Lower leg skin (tissue), 4 donors: ENCODE measurements around the gene AGMO. TPM values are rescaled to one million over a fixed set of nuclear protein-coding genes. Genes with fewer than 3 reads are reported as not detected.

ENCODE experiments used
- DNase-seq, 2 donors: peaks; one replicate each; pipeline ENCODE4 v3.0.0-alpha.2; 2019; ENCODE audit warnings: low spot score in 2 of 2
- H3K4me3 ChIP-seq: fragments of 200-600 bp; sonication (generic); 2 replicates; pipeline ENCODE4 v1.5.1; 2017; ENCODE audit warnings: mild to moderate bottlenecking, low read depth; ENCODE audit not compliant: poor library complexity, severe bottlenecking
- CTCF ChIP-seq, 3 donors: fragments of 450-650 bp; IDR thresholded peaks; one replicate each; pipeline ENCODE4 v1.5.1; 2016; ENCODE audit warnings: antibody characterized with exemption in 3 of 3, mild to moderate bottlenecking in 3 of 3, moderate library complexity in 2 of 3
- POLR2A ChIP-seq, 2 donors: fragments of 450-650 bp; IDR thresholded peaks; one replicate each; pipeline ENCODE4 v1.6.1; 2016 to 2017; ENCODE audit warnings: antibody characterized with exemption in 2 of 2, mild to moderate bottlenecking in 1 of 2, moderate library complexity in 1 of 2
- WGBS, 2 donors: methylation state at CpG; one replicate each; pipeline ENCODE4 v1.1.5; 2018; 5-methylcytosine and 5-hydroxymethylcytosine counted together
- intact Hi-C: fragments of 100-400 bp; cut with DNase I; formaldehyde crosslinking; loops from one replicate; pipeline ENCODE4 v1.15.0; 2023; ENCODE audit warnings: low total_unique reads
- total RNA-seq, 4 donors: library from RNA; depleted of rRNA; stranded (reverse); fragments of >200 nt; gene quantifications; one replicate each; pipeline ENCODE4 v1.1.0, GENCODE V29; 2016

AGMO gene
- total RNA-seq, 4 donors from 2014 or later = 0.15 to 0.58 (median 0.22) TPM; not detected in 1

- WGBS, 2 donors = 91 to 95% methylated on average over 4 of the region's 4 CpGs
- H3K4me3 ChIP-seq = no peak overlapping the region
- intact Hi-C loops = no loop called here
- DNase-seq = no peak
- TF ChIP-seq POLR2A (IDR thresholded peaks at IDR 0.05) (no peak), CTCF (IDR thresholded peaks at IDR 0.05) (no peak)
Measured at GRCh38 chr7:15586266-15586665, 24.5 kb upstream of the AGMO start.

- no peak for DNase-seq
- intact Hi-C loops = no loop called here
- 80 to 93% methylated on average over 3 of the region's 3 CpGs for WGBS, 2 donors
- H3K4me3 ChIP-seq = no peak overlapping the region
- TF ChIP-seq CTCF (IDR thresholded peaks at IDR 0.05) = no peak
- no peak for TF ChIP-seq POLR2A (IDR thresholded peaks at IDR 0.05)
Measured at GRCh38 chr7:15584575-15584974, 22.8 kb upstream of the AGMO start.

GRCh38 chr7:15582773-15583172, 21.0 kb upstream of the AGMO start:
- TF ChIP-seq CTCF (IDR thresholded peaks at IDR 0.05) (no peak), POLR2A (IDR thresholded peaks at IDR 0.05) (no peak)
- H3K4me3 ChIP-seq = no peak overlapping the region
- no peak for DNase-seq
- intact Hi-C loops = no loop called here
- 76 to 85% methylated on average over 1 of the region's 1 CpG for WGBS, 2 donors

GRCh38 chr7:15581352-15581951, 19.6 kb upstream of the AGMO start:
- intact Hi-C loops = no loop called here
- TF ChIP-seq CTCF (IDR thresholded peaks at IDR 0.05) = no peak
- no peak for TF ChIP-seq POLR2A (IDR thresholded peaks at IDR 0.05)
- H3K4me3 ChIP-seq = no peak overlapping the region
- 53 to 60% methylated on average over 3 of the region's 3 CpGs for WGBS, 2 donors
- no peak for DNase-seq

- no peak for TF ChIP-seq POLR2A (IDR thresholded peaks at IDR 0.05)
- no peak for TF ChIP-seq CTCF (IDR thresholded peaks at IDR 0.05)
- no peak for DNase-seq
- 83% methylated on average over 3 of the region's 3 CpGs for WGBS, 2 donors
- intact Hi-C loops = no loop called here
- H3K4me3 ChIP-seq = no peak overlapping the region
Measured at GRCh38 chr7:15580604-15581351, 19.0 kb upstream of the AGMO start.
